HepG2 (cell line): ENCODE results near the gene KCNH6. TPM values are rescaled to one million over a fixed set of nuclear protein-coding genes. Genes with fewer than 3 reads are reported as not detected.

Source experiments
- ATF2 ChIP-seq: sonication (generic); formaldehyde crosslinking; IDR thresholded peaks from 2 replicates; pipeline ENCODE4 v1.4.0; 2020; ENCODE audit warnings: missing genetic modification reagents
- CC2D1A ChIP-seq: sonication (generic); formaldehyde crosslinking; IDR thresholded peaks from 2 replicates; pipeline ENCODE4 v1.8.1; 2023; ENCODE audit warnings: mild to moderate bottlenecking, missing genetic modification reagents
- TRAFD1 ChIP-seq: sonication (generic); formaldehyde crosslinking; IDR thresholded peaks from 2 replicates; pipeline ENCODE4 v1.5.1; 2020; ENCODE audit warnings: missing genetic modification reagents, mild to moderate bottlenecking, borderline replicate concordance
- TRIM22 ChIP-seq: fragments of 450-650 bp; IDR thresholded peaks from 2 replicates; pipeline ENCODE4 v1.6.1; 2017
- ZBTB46 ChIP-seq: sonication (generic); formaldehyde crosslinking; IDR thresholded peaks from 2 replicates; pipeline ENCODE4 v1.4.0; 2020; ENCODE audit warnings: mild to moderate bottlenecking, missing genetic modification reagents, borderline replicate concordance
- ZZZ3 ChIP-seq: sonication (generic); formaldehyde crosslinking; IDR thresholded peaks from 2 replicates; pipeline ENCODE4 v1.4.0; 2020; ENCODE audit warnings: missing genetic modification reagents, mild to moderate bottlenecking, borderline replicate concordance
- polyA plus RNA-seq, 8 experiments: library from polyadenylated mRNA; depleted of rRNA in 3 of 8; stranded (reverse) in 7 of 8; unstranded in 1 of 8; fragments of >200 nt; fragmentation: Illumina TruSeq in 4 of 8; extraction: Trizol in 4 of 8; gene quantifications; 2 replicates each; pipeline versions ENCODE4 v1.2.1 to v1.2.3, GENCODE V29; 2011 to 2016; ENCODE audit warnings: low read depth in 4 of 8, missing spikeins in 1 of 8, mixed read lengths in 1 of 8; ENCODE audit not compliant: insufficient read depth in 1 of 8
- total RNA-seq, 5 experiments: library from RNA; depleted of rRNA; stranded (reverse); fragments of >200 nt; fragmentation: Illumina TruSeq; extraction: Trizol; gene quantifications; 2 replicates each; pipeline ENCODE4 v1.2.3, GENCODE V29; 2016; ENCODE audit warnings: low read depth in 1 of 5

The KCNH6 gene
- total and polyA plus RNA-seq, 2 of the 13 experiments (the other 11 are each of a cell fraction or from before 2014, with no cell fraction given): 0.05 to 0.18 TPM

- no peak for TF ChIP-seq TRIM22
- TF ChIP-seq ZZZ3 (CRISPR knock-in tag): no peak
- TF ChIP-seq CC2D1A (CRISPR knock-in tag): no peak
- TF ChIP-seq ZBTB46 (CRISPR knock-in tag): no peak
- TF ChIP-seq ATF2 (CRISPR knock-in tag): no peak
- TF ChIP-seq TRAFD1 (CRISPR knock-in tag): no peak
Measured at GRCh38 chr17:63483038-63483437, 40.1 kb upstream of the KCNH6 start (continued).
